HG02798 (cell line): ENCODE data around the gene TUBGCP4.

Experiments
- ATAC-seq: cut with Tn5 transposase; IDR thresholded peaks from one replicate; pipeline ENCODE4 v1.9.1; 2021; ENCODE audit warnings: mild to moderate bottlenecking; ENCODE audit not compliant: unreplicated experiment, poor library complexity

The TUBGCP4 gene, protein sequence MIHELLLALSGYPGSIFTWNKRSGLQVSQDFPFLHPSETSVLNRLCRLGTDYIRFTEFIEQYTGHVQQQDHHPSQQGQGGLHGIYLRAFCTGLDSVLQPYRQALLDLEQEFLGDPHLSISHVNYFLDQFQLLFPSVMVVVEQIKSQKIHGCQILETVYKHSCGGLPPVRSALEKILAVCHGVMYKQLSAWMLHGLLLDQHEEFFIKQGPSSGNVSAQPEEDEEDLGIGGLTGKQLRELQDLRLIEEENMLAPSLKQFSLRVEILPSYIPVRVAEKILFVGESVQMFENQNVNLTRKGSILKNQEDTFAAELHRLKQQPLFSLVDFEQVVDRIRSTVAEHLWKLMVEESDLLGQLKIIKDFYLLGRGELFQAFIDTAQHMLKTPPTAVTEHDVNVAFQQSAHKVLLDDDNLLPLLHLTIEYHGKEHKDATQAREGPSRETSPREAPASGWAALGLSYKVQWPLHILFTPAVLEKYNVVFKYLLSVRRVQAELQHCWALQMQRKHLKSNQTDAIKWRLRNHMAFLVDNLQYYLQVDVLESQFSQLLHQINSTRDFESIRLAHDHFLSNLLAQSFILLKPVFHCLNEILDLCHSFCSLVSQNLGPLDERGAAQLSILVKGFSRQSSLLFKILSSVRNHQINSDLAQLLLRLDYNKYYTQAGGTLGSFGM

GRCh38 chr15:43370975-43371974 lies at the start of gene TUBGCP4, which contains the start of gene ZSCAN29:
Gene TUBGCP4 (plus strand): TSS chr15:43371101. CDS start chr15:43371355, 254 bp downstream.
Gene ZSCAN29 (minus strand): TSS chr15:43371043. CDS start chr15:43369913, 1,130 bp downstream.
- ATAC-seq, result peak; percentile 88

- ATAC-seq, result no peak
These were observed 45.7 kb upstream of the TUBGCP4 start for GRCh38 chr15:43325039-43325684.

DNA sequence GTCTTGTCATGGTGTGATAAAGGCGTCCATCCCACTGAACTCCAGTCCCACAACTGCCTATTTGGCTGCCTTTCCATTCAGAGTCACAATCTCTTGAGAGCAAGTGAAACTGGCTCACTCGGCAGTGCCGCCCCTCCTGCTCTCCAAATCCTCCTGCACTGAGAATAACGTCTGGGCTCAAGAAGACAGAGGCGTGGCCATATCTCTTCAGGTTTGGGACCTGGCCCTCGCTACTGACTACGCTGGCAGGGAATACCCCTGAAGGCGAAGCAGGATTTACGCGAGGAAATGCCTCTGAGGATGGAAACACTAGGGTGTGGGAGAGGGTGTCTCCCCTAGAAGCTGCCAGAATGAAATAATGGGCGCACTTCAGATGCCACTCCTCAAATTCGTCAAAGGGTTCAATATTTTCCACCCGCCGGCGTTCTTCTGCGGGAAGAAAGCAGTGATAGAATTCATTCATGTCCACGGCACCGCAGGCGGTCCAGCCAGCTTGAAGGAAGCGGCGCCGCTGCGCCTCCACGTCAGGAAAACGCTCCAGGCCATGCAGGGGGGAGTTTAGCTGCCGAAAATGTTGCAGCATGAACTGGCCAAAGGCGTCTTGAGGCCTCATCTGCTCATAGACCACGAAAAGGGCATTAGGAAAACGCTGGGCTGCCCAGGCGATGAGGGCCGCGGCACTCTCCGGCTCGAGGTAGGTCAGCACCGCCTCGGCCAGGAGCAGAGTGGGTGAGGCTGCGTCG lies 41.5 kb upstream of the TUBGCP4 start:
- no peak for ATAC-seq

DNA sequence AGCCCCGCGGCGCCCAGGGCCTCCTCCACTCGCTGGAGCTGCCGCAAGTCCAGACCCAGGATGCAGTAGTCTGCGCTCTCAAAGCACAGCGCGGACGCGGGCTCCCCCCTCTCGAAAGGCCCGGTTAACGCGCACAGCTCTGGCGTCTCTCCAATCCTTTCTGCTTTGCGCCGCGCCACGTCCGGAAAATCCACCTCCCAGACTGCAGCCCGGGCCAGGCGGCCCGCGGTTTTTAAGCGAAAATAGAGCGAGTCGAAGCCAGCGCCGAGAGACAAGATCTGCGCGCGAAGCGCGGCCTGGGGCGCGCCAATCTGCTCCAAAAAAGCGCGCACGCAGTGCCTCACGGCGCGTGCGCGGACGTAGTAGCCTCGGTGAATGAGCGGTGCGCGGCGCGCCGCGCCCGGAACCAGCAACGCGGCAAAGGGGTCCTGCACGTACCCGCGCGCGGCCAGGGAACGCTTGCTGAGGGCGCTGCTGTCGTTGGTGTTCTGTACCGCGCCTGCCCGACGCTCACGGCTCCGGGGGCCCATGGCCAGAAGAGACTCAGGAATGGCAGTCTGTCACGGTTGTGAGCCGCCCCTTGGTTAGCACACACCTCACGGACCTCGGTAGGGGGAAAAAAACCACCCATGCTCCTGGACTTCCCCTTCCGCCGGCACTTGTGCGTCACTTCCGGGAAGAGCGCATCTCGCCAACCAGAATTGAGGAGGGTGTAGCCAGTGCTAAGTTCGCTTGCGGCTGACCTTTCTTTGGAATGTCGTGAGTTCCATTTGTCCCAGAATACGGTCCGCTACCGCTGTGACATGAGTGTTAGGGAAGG lies 40.7 kb upstream of the TUBGCP4 start, which contains the start of gene LCMT2:
LCMT2 (minus strand) TSS at position 614 of the 820 bp plus-strand sequence; CDS start at position 530, 84 bp downstream.
- peak; percentile 91 for ATAC-seq

DNA sequence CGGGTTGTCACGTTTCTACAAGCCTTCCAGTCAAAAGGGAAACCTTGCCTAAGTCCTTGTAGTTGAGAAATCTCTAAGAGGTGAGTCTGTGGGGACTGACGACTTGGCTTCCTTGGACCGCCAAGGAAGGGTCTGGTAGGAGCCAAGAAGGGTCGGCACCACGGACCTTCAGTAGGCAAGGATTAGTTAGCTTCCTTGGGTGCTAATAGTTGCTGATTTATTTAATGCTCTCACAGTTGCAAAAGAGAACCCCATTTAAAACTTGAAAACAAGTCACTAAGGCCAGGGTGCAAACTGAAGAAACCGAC lies 40.2 kb upstream of the TUBGCP4 start:
- peak; percentile 24 for ATAC-seq

GRCh38 chr15:43346305-43346704 lies 24.6 kb upstream of the TUBGCP4 start:
- no peak for ATAC-seq

DNA sequence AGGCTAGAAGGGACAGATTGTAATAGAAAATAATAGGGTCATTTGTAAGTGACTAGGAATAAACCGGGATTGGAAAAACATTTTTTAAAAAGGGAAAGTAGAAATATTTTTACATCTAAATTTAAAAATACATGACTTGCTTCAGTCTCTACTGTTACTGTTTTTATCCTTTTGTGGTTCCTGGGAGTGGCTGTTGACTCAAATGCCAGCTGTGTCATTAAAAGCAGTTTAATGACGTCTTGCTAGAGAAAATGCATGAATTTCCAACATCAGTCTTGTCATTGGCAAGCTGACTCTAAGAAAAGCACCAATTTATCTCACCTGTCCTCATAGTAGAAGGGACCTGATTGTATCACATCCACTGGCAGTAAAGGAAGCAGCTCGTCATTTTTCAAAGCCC lies 23.8 kb upstream of the TUBGCP4 start:
- no peak for ATAC-seq

DNA sequence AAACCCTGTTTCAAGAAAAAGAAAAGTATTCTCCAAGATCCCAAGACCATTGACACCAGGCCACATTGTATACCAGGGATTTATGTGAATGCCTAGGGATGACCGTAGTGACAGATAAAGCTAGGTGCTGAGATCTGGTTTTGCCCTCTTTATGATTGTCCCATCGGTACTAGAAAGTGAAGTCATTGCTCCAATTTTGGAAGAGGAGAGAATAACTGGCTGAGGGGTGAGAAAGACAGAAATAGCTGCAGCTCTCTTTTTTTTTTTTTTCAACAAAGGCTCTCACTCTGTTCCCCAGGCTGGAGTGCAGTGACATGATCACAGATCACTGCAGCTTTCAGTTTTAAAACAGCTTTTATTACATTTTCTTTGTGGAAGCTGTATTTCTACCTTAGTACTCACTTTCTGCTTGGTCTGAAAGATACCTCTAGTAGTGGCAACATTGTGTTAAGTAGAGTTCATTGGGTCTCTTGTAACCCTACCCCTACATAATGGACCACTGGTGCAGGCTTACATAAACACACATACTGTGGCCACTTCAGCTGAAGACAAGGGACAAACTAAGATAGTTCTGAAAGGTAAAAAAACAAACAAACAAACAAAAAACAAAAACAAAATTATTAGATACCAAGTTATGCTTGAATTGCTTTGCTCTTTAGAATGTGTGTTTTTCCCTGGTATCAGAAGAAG lies 18.1 kb upstream of the TUBGCP4 start:
- no peak for ATAC-seq

GRCh38 chr15:43360821-43361220 lies 10.1 kb upstream of the TUBGCP4 start:
- no peak for ATAC-seq

DNA sequence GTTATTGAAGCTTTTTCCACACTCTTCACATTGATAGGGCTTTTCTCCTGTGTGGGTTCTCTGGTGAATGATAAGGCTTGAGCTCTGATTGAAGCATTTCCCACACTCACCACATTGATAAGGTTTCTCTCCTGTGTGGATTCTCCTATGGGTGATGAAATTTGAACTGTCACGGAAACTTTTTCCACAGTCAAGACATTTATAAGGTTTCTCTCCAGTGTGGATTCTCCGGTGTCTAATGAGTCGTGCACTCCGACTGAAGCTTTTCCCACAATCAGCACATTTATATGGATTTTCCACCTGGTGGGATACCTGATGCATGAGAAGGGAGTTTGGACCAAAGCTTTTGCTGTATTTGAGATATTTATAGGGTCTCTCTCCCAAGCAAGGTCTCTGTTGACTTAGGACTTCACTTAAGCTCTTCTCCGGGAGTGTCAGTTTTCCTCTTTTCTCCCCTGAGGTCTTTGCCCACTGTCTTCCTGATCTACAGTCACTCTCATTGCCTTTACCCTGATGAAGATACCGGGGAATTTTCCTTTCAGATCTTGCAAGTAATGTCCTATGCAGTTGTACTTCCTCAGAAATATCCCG lies 9.5 kb upstream of the TUBGCP4 start:
- no peak for ATAC-seq

GRCh38 chr15:43370310-43370974 lies 459 bp upstream of the TUBGCP4 start:
- peak; percentile 43 for ATAC-seq

- peak; percentile 61 for ATAC-seq
These were observed 5.3 kb downstream of the TUBGCP4 start for GRCh38 chr15:43376017-43376705.

DNA sequence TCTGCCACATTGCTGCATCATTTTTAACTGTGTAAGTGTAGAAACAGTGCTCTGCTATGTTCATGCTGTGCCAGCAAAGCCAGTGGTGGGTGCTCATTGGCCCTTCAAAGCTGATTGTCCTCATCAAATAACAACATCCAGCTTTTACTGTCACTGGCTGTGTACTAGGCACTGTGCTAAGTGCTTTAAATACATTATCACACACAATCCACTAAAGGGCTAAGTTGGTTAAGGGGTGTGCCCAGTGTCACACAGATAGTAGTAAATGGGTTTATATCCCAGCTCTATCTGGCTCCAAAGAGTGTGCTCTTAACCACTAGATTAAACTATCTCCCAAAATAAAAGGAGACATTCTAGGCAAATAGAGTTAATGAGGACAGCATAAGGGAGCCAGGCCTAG lies 7.7 kb downstream of the TUBGCP4 start:
- no peak for ATAC-seq

DNA sequence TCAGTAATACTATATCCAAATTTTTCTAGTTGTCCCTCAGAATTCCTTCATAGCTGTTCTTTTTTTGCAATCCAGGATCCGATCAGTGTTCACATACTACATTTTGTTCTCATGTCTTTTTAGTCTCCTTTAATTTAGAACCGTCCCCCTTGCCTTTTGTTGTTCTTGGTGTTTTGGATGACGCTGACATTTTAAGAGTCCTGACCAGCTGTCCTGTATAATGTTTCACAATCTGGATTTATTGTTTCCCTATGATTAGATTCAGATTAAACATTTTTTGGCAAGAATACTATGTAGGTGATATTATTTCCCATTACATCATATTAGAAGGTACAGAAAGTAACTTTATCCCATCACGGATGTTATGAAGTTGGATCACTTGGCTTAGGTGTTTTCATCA lies 11.4 kb downstream of the TUBGCP4 start:
- ATAC-seq, result no peak

- ATAC-seq, result no peak
These were observed 12.2 kb downstream of the TUBGCP4 start for GRCh38 chr15:43383070-43383469.

DNA sequence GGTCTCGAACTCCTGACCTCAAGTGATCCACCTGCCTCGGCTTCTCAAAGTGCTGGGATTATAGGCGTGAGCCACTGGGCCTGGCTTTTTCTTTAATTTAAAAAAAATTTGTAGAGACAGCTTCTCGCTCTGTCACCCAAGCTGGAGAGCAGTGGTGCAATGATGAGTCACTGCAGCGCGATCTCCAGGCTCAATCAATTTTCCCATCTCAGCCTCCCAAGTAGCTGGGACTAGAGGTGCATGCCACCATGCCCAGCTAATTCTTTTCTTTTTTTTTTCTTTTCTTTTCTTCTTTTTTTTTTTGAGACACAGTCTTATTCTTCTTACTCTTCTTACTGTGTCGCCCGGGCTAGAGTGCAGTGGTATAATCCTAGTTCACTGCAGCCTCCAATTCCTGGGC lies 19.8 kb downstream of the TUBGCP4 start:
- no peak for ATAC-seq
